HepG2 (cell line): ENCODE results near the gene TAF8. TPM values are rescaled to one million over a fixed set of nuclear protein-coding genes. Genes with fewer than 3 reads are reported as not detected.
A peak's percentile ranks its signal among the peaks of the same experiment; 100 is the strongest.

Experiments used
- DBP ChIP-seq: sonication (generic); formaldehyde crosslinking; IDR thresholded peaks from 2 replicates; pipeline ENCODE4 v1.4.0; 2020; ENCODE audit warnings: missing genetic modification reagents; ENCODE audit errors: not compliant biosample characterization
- EHMT2 ChIP-seq: fragments of 200-600 bp; sonication (generic); IDR thresholded peaks from 2 replicates; pipeline ENCODE4 v1.7.0; 2017; ENCODE audit warnings: antibody characterized with exemption, low read depth, low read length, borderline replicate concordance
- KDM2A ChIP-seq: sonication (generic); formaldehyde crosslinking; IDR thresholded peaks from 2 replicates; pipeline ENCODE4 v1.4.0; 2020; ENCODE audit warnings: low read depth, missing genetic modification reagents, borderline replicate concordance
- MAFK ChIP-seq, 2 experiments: IDR thresholded peaks in 1 of 2; conservative IDR thresholded peaks in 1 of 2; 2 replicates each; pipeline ENCODE4 v1.6.1; 2011; ENCODE audit warnings: improper control_type of control experiment in 2 of 2, low read length in 2 of 2
- PBX2 ChIP-seq: IDR thresholded peaks from 2 replicates; pipeline ENCODE4 v1.6.1; 2016; ENCODE audit warnings: control low read depth
- RARA ChIP-seq: IDR thresholded peaks from 2 replicates; pipeline ENCODE4 v1.6.1; 2016; ENCODE audit warnings: missing genetic modification reagents, missing compliant biosample characterization
- SAP130 ChIP-seq: IDR thresholded peaks from 2 replicates; pipeline ENCODE4 v1.6.1; 2016; ENCODE audit warnings: low read depth
- U2AF2 ChIP-seq: fragments of 200-400 bp; formaldehyde crosslinking; IDR thresholded peaks from 2 replicates; pipeline ENCODE4 v1.6.1; 2017; ENCODE audit warnings: low read depth, mild to moderate bottlenecking, low read length
- ZNF350 ChIP-seq: sonication (generic); formaldehyde crosslinking; IDR thresholded peaks from 2 replicates; pipeline ENCODE4 v1.4.0; 2020; ENCODE audit warnings: mild to moderate bottlenecking, low read depth, missing genetic modification reagents, borderline replicate concordance
- ZNF710 ChIP-seq: sonication (generic); formaldehyde crosslinking; IDR thresholded peaks from 2 replicates; pipeline ENCODE4 v1.5.0; 2020; ENCODE audit warnings: mild to moderate bottlenecking, missing genetic modification reagents, borderline replicate concordance
- ZNF878 ChIP-seq: sonication (generic); formaldehyde crosslinking; IDR thresholded peaks from 2 replicates; pipeline ENCODE4 v1.8.1; 2023; ENCODE audit warnings: mild to moderate bottlenecking, missing genetic modification reagents, moderate library complexity
- polyA plus RNA-seq, 8 experiments: library from polyadenylated mRNA; depleted of rRNA in 3 of 8; stranded (reverse) in 7 of 8; unstranded in 1 of 8; fragments of >200 nt; fragmentation: Illumina TruSeq in 4 of 8; extraction: Trizol in 4 of 8; gene quantifications; 2 replicates each; pipeline versions ENCODE4 v1.2.1 to v1.2.3, GENCODE V29; 2011 to 2016; ENCODE audit warnings: low read depth in 4 of 8, missing spikeins in 1 of 8, mixed read lengths in 1 of 8; ENCODE audit not compliant: insufficient read depth in 1 of 8
- total RNA-seq, 5 experiments: library from RNA; depleted of rRNA; stranded (reverse); fragments of >200 nt; fragmentation: Illumina TruSeq; extraction: Trizol; gene quantifications; 2 replicates each; pipeline ENCODE4 v1.2.3, GENCODE V29; 2016; ENCODE audit warnings: low read depth in 1 of 5
- TF ChIP-seq, protein P1 (sequence below): fragments of 450-650 bp; IDR thresholded peaks from 2 replicates; pipeline ENCODE4 v1.6.1; 2016
- TF ChIP-seq, protein P2 (sequence below): sonication (generic); formaldehyde crosslinking; conservative IDR thresholded peaks from 2 replicates; pipeline ENCODE4 v1.4.0; 2020; ENCODE audit warnings: missing genetic modification reagents
- TF ChIP-seq, protein P3 (sequence below): sonication (generic); formaldehyde crosslinking; IDR thresholded peaks from 2 replicates; pipeline ENCODE4 v1.4.0; 2020; ENCODE audit warnings: missing genetic modification reagents
- TF ChIP-seq, protein P4 (sequence below): IDR thresholded peaks from 2 replicates; pipeline ENCODE4 v1.6.1; 2016
- TF ChIP-seq, protein P5 (sequence below): sonication (generic); formaldehyde crosslinking; IDR thresholded peaks from 2 replicates; pipeline ENCODE4 v1.5.1; 2020; ENCODE audit warnings: missing genetic modification reagents, mild to moderate bottlenecking, borderline replicate concordance

Gene TAF8
- total and polyA plus RNA-seq, 2 of the 13 experiments (the other 11 are each of a cell fraction or from before 2014, with no cell fraction given): 25.2 to 25.8 TPM

- TF ChIP-seq SAP130 (CRISPR knock-in tag) (peak; percentile 81), RARA (peak; percentile 78), U2AF2 (no peak), PBX2 (no peak), MAFK (conservative IDR thresholded peaks at IDR 0.05 in 1 of 2, IDR thresholded peaks at IDR 0.05 in 1 of 2; ENCODE audit: low read length in 2 of 2) (no peak), ZNF878 (CRISPR knock-in tag) (no peak), EHMT2 (no peak), DBP (CRISPR knock-in tag) (no peak), ZNF710 (CRISPR knock-in tag) (no peak), KDM2A (peak; percentile 3; the same call in 1 of the 2 replicates), ZNF350 (no peak)
- TF ChIP-seq, protein P1, sequence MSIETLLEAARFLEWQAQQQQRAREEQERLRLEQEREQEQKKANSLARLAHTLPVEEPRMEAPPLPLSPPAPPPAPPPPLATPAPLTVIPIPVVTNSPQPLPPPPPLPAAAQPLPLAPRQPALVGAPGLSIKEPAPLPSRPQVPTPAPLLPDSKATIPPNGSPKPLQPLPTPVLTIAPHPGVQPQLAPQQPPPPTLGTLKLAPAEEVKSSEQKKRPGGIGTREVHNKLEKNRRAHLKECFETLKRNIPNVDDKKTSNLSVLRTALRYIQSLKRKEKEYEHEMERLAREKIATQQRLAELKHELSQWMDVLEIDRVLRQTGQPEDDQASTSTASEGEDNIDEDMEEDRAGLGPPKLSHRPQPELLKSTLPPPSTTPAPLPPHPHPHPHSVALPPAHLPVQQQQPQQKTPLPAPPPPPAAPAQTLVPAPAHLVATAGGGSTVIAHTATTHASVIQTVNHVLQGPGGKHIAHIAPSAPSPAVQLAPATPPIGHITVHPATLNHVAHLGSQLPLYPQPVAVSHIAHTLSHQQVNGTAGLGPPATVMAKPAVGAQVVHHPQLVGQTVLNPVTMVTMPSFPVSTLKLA: no peak
- TF ChIP-seq, protein P2, sequence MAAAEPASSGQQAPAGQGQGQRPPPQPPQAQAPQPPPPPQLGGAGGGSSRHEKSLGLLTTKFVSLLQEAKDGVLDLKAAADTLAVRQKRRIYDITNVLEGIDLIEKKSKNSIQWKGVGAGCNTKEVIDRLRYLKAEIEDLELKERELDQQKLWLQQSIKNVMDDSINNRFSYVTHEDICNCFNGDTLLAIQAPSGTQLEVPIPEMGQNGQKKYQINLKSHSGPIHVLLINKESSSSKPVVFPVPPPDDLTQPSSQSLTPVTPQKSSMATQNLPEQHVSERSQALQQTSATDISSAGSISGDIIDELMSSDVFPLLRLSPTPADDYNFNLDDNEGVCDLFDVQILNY (CRISPR knock-in tag): no peak
- TF ChIP-seq, protein P3, sequence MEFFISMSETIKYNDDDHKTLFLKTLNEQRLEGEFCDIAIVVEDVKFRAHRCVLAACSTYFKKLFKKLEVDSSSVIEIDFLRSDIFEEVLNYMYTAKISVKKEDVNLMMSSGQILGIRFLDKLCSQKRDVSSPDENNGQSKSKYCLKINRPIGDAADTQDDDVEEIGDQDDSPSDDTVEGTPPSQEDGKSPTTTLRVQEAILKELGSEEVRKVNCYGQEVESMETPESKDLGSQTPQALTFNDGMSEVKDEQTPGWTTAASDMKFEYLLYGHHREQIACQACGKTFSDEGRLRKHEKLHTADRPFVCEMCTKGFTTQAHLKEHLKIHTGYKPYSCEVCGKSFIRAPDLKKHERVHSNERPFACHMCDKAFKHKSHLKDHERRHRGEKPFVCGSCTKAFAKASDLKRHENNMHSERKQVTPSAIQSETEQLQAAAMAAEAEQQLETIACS (CRISPR knock-in tag): no peak
- TF ChIP-seq, protein P4, sequence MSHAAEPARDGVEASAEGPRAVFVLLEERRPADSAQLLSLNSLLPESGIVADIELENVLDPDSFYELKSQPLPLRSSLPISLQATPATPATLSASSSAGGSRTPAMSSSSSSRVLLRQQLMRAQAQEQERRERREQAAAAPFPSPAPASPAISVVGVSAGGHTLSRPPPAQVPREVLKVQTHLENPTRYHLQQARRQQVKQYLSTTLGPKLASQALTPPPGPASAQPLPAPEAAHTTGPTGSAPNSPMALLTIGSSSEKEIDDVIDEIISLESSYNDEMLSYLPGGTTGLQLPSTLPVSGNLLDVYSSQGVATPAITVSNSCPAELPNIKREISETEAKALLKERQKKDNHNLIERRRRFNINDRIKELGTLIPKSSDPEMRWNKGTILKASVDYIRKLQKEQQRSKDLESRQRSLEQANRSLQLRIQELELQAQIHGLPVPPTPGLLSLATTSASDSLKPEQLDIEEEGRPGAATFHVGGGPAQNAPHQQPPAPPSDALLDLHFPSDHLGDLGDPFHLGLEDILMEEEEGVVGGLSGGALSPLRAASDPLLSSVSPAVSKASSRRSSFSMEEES (CRISPR knock-in tag): no peak; the same call in 1 of the 2 replicates
- TF ChIP-seq, protein P5, sequence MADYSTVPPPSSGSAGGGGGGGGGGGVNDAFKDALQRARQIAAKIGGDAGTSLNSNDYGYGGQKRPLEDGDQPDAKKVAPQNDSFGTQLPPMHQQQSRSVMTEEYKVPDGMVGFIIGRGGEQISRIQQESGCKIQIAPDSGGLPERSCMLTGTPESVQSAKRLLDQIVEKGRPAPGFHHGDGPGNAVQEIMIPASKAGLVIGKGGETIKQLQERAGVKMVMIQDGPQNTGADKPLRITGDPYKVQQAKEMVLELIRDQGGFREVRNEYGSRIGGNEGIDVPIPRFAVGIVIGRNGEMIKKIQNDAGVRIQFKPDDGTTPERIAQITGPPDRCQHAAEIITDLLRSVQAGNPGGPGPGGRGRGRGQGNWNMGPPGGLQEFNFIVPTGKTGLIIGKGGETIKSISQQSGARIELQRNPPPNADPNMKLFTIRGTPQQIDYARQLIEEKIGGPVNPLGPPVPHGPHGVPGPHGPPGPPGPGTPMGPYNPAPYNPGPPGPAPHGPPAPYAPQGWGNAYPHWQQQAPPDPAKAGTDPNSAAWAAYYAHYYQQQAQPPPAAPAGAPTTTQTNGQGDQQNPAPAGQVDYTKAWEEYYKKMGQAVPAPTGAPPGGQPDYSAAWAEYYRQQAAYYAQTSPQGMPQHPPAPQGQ (CRISPR knock-in tag): 0 out of 2 replicates have a peak, but pooled peaks have one; percentile 75
These were observed 49.9 kb downstream of the TAF8 start (continued) for GRCh38 chr6:42100029-42100901.
